NCI-H1694 (cell line): ENCODE data around the gene LTB.

ENCODE experiments used
- DNase-seq: peaks from one replicate; lab custom pipeline; 2025; lab: John Stamatoyannopoulos, UW

The LTB gene

DNA sequence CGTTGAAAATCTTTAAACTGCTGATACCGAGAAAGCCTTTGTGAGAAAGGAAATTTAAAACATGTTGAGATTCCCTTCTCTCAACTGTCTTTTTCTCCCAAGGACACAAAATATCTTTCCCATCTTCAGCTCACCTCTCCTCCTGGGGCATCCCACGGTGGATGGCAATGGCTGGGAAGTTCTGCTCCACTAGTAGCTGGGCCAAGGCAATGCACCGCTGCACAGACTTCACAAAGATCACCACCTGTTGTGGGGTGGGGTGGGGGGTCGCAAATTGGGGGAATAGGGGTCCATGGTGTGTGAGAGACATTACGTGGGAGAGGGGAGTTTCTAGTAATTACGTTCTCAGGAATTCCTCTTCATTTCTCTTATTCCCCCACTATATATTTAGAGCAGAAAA is 51.1 kb downstream of the LTB start:
- DNase-seq, result no peak

DNA sequence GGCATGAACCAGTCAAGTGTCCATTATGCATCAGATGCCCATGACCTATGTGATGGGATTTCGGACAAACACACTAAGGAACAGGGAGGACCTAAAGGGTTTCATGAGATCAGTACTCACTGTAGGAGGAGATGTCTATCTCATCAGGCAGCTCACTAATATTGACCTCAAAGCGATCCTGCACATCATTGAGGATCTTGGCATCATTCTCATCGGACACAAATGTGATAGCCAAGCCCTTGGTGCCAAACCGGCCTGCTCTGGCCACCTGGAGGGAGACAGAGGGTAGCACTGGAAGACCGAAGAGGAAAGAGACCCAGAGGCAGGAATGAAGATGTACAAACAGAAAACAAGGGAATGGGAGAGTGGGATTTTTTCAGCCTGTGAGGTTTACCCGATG is 51.6 kb downstream of the LTB start:
- no peak for DNase-seq
